GM21528 (cell line): Measurements from ENCODE around the gene DNA2.
"Not testable (repeated sequence)": the region's sequence is repeated elsewhere in the genome, so short reads cannot be mapped to it uniquely, and the experiment has no call there.

ENCODE experiments used
- ATAC-seq: cut with Tn5 transposase; IDR thresholded peaks from one replicate; pipeline ENCODE4 v1.9.1; 2021; ENCODE audit warnings: mild to moderate bottlenecking, moderate library complexity; ENCODE audit not compliant: unreplicated experiment, low FRiP score

The DNA2 gene, protein sequence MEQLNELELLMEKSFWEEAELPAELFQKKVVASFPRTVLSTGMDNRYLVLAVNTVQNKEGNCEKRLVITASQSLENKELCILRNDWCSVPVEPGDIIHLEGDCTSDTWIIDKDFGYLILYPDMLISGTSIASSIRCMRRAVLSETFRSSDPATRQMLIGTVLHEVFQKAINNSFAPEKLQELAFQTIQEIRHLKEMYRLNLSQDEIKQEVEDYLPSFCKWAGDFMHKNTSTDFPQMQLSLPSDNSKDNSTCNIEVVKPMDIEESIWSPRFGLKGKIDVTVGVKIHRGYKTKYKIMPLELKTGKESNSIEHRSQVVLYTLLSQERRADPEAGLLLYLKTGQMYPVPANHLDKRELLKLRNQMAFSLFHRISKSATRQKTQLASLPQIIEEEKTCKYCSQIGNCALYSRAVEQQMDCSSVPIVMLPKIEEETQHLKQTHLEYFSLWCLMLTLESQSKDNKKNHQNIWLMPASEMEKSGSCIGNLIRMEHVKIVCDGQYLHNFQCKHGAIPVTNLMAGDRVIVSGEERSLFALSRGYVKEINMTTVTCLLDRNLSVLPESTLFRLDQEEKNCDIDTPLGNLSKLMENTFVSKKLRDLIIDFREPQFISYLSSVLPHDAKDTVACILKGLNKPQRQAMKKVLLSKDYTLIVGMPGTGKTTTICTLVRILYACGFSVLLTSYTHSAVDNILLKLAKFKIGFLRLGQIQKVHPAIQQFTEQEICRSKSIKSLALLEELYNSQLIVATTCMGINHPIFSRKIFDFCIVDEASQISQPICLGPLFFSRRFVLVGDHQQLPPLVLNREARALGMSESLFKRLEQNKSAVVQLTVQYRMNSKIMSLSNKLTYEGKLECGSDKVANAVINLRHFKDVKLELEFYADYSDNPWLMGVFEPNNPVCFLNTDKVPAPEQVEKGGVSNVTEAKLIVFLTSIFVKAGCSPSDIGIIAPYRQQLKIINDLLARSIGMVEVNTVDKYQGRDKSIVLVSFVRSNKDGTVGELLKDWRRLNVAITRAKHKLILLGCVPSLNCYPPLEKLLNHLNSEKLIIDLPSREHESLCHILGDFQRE

DNA sequence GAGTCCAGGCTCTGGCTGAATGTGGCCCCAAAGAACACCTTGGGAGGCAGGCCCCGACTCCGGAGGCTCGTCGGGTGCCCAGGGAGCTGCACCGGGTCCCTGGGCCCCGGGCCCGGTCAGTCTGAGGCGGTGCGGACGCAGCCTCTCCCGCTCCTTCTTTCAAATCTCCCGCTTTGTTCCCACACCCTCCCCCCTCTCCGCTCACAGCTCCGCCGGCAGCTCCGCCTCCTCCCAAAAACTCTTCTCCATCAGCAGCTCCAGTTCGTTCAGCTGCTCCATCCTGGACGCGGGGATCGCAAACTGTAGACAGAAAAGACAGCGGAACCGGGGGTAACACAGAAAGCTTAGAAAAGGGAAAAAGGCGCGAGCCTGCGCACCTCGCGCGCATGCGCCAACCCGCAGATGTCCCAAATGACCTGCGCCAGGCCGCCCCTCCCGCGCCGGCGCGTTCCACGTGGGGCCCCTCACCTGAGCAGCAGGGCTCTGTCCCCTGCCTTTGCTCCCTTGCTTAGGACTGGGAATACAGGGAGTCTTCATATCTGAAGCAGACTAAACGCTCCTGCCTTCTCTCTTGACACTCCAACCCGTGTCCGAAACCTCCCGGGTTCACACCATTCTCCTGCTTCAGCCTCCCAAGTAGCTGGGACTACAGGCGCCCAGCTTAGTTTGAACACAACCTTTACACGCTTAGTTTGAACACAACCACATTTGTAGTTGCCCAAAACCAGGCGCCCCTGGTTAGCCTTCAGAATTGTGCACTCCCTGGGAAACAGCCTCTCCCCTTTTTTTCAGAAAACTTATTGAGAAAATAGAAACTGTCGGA lies at the start of gene DNA2:
Gene DNA2, minus strand, starts transcription at position 388 of the 823 bp plus-strand sequence. Its CDS starts 109 bp downstream, at position 279.
- ATAC-seq, result peak; percentile 90

DNA sequence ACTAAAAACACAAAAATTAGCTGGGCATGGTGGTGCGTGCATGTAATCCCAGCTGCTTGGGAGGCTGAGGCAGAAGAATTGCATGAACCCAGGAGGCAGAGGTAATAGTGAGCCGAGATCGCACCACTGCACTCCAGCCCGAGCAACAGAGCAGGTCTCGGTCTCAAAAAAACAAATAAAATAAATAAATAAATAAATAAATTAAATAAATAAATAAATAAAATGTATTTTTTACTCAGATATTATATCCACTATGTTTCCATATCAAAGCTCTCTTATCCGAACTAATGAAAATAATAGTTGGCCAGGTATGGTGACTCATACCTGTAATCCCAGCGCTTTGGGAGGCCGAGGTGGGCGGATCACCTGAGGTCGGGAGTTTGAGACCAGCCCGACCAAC lies 46.8 kb upstream of the DNA2 start:
- ATAC-seq, result not testable (repeated sequence)

DNA sequence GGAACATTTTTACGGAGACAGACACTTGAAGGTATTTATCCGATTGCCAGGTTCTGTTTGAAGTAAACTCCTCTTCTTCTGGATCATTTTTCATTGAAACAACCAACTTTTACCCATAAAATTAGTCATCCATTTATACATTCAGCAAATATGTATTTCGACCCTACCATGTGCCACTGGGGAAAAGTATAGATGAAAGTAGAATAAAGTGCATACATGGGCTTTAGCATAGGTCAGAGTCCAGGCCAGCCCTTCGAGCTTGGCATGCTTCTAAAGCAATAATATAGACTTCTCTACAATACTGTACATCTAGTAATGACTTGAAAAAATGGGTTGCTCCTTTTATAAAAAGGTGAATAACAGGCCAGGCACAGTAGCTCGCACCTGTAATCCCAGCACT lies 45.4 kb upstream of the DNA2 start:
- ATAC-seq, result no peak

DNA sequence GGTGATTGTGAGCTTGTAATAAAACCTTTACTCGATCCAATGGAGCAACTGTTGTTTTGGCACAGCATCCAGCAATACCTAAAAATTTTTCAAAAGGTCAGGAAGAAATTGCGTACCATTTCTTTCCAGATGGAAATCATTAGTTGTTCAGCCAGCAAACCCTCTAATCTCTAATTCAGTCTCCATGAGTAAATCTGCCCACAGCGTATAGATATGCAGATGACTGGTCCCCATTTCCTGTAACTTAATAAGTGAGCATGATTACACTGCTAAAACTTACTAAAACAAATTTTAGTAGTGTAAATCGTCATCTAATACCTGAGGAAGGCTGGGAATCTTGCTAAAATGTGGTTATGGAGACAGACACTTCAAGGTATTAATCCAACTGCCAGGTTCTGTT lies 45.0 kb upstream of the DNA2 start:
- ATAC-seq, result no peak

DNA sequence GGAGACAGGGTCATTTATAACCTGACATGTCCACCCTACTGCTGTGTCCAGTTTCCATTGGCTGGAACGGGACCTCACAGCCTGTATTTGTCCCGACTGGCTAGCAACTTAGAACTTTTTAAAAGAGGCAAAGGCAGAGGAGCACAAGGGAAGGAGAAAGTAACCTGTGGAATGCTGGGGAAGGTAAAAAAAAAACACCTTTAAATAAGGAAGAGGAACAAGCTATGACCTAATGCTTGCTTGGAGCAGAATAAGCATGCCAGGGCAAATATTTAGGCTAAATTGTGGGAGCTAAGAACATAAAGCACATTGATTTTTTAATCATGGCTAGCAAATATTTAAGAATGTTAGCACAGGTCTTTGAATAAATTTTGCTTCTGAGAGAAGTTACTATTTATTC lies 44.4 kb upstream of the DNA2 start:
- ATAC-seq, result not testable (repeated sequence)

DNA sequence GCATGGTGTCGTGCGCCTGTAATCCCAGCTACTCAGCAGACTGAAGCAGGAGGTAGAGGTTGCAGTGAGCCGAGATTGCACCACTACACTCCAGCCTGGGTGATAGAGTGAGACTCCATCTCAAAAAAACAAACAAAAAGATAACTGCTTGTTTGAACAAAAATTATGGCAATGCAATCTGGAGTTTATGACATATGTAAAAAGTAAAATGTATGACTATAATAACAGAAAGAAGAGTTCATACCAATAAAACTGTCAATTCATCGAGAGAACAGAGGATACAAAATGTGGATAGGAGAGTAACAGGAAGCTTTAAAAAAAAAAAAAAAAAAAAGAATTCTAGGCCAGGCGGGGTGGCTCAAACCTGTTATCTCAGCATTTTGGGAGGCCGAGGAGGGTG lies 36.3 kb upstream of the DNA2 start:
- ATAC-seq, result no peak

DNA sequence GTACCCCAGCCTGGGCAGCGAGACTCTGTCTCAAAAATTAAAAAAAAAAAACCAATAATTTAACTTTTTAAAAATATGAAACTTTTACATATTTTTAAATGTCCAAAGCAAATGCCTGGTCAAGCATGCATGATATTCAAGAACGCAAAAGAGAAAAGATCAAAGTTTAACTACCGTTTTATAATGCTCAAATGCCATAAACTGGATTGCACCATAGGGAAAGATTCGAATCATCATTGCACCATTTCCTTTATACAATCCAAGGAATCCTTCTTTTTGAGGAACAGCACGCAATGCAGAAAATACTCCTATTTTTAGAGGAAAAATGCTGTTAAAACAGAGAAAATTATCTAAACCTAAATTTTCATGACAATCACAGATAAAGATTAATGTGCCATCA lies 34.6 kb upstream of the DNA2 start:
- no peak for ATAC-seq

DNA sequence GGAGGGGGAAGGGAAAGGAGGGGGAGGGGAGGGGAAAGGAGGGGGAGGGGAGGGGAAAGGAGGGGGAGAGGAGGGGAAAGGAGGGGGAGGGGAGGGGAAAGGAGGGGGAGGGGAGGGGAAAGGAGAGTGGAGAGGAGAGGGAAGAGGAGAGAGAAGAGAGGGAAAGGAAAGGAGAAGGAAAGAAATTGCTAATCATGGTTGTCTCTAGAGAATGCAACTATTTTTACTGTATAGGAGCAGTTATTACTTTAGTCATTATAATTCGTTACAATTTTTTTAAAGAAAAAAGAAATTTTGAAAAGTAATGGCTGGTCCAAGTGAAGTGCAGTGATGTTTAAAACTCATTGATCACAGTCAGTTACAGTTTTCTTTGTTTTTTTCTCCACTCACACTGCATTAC lies 31.1 kb upstream of the DNA2 start:
- no peak for ATAC-seq

DNA sequence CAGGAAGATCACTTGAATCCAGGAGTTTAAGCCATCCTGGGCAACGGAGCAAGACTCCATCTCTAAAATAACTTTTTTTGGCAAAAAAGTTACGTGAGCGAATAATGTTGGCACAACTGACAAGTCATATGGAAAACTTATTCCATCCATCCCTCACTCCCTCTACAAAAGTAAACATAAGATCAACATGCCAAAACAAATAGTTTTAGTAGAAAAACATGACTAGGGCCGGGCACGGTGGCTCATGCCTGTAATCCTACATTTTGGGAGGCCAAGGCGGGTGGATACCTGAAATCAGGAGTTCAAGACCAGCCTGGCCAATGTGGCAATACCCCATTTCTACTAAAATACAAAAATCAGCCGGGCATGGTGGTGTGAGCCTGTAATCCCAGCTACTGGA lies 29.9 kb upstream of the DNA2 start:
- ATAC-seq, result no peak

DNA sequence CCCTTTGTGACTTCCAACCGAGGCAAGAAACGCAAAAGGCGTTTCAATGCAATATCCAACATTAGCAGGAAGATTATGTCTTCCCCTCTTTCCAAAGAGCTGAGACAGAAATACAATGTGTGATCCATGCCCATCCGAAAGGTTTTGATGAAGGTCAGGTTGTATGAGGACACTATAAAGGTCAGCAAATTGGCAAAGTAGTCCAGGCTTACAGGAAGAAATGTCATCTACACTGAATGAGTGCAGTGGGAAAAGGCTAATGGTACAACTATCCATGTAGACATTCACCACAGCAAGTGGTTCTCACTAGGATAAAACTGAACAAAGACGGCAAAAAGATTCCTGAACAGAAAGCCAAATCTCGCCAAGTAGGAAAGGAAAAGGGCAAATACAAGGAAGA lies 27.8 kb upstream of the DNA2 start:
- no peak for ATAC-seq

DNA sequence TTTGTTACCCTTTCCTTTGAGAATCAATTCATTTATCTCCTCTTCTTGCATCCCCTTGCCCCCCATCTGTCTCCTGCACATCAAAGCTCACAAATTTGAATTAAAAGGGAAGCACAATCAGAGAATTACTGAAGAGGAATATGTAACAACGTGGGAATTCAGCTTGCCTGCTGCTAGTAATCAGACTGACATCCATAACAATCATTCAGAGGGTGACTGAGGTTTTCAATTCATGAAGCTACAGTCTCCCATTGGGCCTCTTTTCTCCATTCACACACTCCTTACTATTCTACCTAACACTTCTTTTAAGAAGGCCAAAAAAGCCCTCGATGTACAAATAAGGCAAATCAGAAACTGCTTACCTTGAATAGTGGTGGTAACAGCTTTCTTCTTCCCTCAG lies 24.3 kb upstream of the DNA2 start:
- no peak for ATAC-seq

DNA sequence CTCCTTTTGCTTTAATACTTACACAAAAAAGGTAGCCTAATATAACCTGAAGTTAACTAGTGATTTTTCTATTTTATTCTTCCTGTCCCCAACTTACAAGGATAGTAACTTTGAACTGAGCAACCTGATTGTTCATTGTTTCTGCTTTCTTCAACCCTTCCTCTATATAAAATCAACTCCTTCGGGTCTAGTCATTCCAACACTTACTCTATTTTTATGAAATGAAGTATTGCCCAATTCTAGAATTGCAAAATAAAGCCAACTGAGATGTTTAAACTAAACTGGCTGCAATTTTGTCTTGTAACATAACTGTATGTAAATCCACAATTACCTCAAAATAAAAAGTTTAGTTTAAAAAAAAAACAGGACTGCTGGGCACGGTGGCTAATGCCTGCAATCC lies 20.3 kb upstream of the DNA2 start:
- ATAC-seq, result no peak

DNA sequence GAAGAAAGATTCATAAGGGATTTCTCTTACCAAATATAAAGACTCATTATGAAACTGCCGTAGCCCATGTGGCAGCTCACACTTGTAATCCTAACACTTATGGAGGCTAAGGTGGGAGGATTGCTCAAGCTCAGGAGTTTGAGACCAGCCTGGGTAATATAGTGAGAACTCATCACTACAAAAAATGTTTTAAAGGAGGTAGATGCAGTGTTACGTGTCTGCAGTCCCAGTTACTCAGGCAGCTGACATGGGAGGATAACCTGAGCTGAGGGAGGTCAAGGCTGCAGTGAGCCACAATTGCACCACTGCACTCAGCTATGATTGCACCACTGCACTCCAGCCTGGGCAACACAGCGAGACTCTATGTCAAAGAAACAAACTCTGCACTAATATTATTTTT lies 18.1 kb upstream of the DNA2 start:
- ATAC-seq, result no peak

DNA sequence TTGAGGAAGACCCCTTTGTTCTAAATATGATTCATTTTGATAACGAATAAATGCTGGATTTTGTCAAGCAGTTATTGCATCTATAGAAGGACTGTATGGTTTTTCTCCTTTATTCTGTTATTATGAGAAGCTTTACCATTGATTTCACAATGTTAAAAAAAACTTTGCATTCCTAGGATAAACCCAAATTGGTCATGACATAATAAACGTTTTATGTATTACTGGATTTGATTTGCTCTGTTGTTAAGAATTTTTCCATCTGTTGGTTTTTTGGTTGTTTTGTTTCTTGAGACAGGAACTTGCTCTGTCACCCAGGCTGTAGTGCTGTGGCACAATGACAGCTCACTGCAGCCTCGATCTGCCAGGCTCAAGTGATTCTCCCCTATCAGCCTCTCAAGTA lies 2.2 kb upstream of the DNA2 start:
- ATAC-seq, result no peak

DNA sequence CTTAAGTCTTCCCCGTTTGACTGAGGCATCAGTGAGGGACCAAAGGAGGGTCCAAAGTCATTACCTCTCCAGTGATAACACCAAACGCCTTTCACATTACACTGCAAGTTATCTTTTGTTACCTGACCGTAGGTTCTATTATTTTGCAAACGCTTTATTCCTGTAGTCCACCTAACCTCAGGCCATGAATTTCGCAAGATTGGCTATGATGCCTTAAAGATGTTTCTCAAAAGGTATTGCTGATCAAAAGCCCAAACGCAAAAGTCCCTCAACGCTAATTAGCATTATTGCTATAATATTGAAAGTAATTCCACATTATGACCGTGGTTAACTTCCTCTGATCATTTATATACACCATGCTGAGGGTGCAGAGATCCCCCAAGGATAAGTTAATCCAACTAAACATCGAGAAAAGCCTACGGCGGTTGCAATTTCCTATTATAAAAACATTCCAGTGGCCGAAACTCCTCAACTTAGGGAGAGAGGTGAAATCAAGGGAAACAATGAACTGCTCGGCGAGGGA lies 649 bp downstream of the DNA2 start:
- ATAC-seq, result peak; percentile 5

DNA sequence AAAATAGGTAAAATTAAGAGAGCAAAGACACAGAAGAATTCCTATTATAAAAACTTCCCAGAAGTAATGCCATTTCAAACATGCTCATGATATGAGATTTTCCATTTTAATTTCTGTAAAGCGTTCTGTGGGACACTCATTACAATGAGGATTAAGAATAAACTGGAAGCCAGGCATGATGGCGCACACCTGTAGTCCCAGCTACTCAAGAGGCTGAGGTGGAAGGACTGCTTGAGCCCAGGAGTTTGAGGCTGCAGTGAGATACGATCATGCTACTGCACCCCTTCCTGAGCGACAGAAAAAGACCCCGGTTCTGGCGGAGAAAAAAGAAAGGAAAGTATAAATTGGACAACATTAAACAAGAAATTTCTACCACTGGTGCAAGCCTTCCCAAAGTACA lies 1.5 kb downstream of the DNA2 start:
- ATAC-seq, result no peak

DNA sequence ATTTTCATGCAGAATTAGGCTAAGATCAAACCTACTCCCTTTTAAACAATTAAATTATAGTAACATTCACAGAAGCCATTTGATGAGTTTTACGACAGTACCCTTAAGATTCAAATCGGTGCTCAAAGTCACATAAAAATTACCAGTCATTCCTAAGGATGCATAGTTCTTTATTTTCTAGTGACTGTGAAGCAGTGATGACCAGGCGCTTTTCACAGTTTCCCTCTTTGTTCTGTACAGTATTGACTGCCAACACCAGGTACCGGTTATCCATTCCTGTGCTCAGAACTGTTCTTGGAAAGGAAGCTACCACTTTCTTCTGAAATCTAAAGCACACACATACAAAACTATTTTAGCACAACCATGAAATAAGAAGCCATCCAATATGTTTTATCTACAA lies 1.9 kb downstream of the DNA2 start:
- no peak for ATAC-seq

DNA sequence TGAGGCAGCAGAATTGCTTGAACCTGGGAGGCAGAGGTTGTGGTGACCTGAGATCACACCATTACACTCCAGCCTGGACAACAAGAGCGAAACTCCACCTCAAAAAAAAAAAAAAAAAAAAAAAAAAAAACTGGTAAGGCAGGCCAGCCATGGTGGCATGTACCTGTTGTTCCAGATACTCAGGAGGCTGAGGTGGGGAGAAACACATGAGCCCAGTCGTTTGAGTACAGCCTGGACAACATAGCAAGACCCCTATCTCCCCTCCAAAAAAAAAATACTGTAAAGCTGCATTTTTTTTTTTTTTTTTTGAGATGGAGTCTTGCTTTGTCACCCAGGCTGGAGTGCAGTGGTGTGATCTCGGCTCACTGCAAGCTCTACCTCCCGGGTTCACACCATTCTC lies 7.0 kb downstream of the DNA2 start:
- ATAC-seq, result not testable (repeated sequence)

DNA sequence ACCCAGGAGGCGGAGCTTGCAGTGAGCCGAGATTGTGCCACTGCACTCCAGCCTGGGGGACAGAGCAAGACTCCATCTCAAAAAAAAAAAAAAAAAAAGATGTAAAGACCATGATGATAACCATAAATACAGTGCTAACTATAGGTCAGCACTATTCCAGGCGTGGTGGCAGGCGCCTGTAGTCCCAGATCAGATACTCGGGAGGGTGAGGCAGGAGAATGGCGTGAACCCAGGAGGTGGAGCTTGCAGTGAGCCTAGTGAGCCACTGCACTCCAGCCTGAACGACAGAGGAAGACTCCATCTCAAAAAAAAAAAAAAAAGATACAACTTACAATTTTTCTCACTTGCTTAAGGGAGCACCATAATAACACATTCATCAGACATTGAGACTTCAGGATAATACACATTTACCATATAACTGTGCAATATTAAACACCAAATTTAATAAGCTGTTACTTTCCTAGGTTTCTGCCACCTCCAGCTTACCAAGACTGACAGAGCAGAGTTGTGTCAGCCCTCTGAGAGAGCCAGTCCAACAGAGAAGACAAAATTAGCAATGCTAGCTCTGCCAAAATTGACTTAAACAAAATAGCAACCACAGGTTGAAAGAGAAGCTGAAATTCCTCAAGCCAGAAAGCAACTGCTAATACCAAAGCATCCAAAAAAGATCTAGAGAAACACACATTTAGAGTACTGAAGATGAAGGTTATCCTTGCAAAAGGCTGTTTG lies 8.2 kb downstream of the DNA2 start:
- no peak for ATAC-seq

DNA sequence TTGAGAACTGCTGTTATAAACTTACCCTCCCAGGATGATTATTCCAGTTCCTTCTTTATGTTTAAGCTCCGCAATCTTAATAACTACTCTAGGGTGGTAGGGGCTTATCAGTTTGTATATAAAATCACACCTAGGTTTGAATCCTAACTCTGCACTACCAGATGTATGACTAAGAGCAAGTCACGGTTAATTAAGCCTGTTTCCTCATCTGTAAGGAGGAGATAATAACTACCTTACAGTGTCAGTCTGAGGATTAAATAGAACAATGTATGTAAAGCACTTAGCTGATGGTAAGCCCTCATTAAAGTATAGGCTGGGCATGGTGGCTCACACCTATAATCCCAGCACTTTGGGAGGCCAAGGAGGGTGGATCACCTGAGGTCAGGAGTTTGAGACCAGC lies 9.2 kb downstream of the DNA2 start:
- no peak for ATAC-seq
